Stimulated activated CD4-positive, alpha-beta T cell treated with anti-CD3 and anti-CD28 coated beads, TNF-alpha, amount 100 ng/mL, for 24 hours (primary cell): ENCODE results near the gene SLC1A4.
A peak's percentile ranks its signal among the peaks of the same experiment; 100 is the strongest.
"Not testable (repeated sequence)": the region's sequence is repeated elsewhere in the genome, so short reads cannot be mapped to it uniquely, and the experiment has no call there.

Experiments used
- DNase-seq, 3 experiments: peaks; one replicate each; pipeline ENCODE4 v3.0.0-alpha.2; 2020; ENCODE audit warnings: low read depth in 3 of 3

SLC1A4 gene

GRCh38 chr2:64963719-64964118 lies 25.5 kb upstream of the SLC1A4 start:
- no peak for DNase-seq

GRCh38 chr2:64966017-64966416 lies 23.2 kb upstream of the SLC1A4 start:
- no peak for DNase-seq

- no peak for DNase-seq
Measured at GRCh38 chr2:64966839-64967238, 22.4 kb upstream of the SLC1A4 start.

GRCh38 chr2:64967601-64968000 lies 21.6 kb upstream of the SLC1A4 start:
- no peak for DNase-seq

GRCh38 chr2:64969086-64969485 lies 20.1 kb upstream of the SLC1A4 start:
- not testable (repeated sequence) for DNase-seq

GRCh38 chr2:64970495-64970894 lies 18.7 kb upstream of the SLC1A4 start:
- no peak for DNase-seq

- no peak for DNase-seq
Measured at GRCh38 chr2:64972426-64972825, 16.8 kb upstream of the SLC1A4 start.

- no peak for DNase-seq
Measured at GRCh38 chr2:64972876-64973275, 16.3 kb upstream of the SLC1A4 start.

- DNase-seq, result no peak
Measured at GRCh38 chr2:64975232-64975821, 13.9 kb upstream of the SLC1A4 start.

GRCh38 chr2:64976276-64976675 lies 12.9 kb upstream of the SLC1A4 start:
- DNase-seq, result no peak

GRCh38 chr2:64978514-64979268 lies 10.5 kb upstream of the SLC1A4 start:
- DNase-seq, result no peak

- no peak for DNase-seq
Measured at GRCh38 chr2:64979744-64980143, 9.5 kb upstream of the SLC1A4 start.

- no peak for DNase-seq
Measured at GRCh38 chr2:64980183-64980582, 9.0 kb upstream of the SLC1A4 start.

GRCh38 chr2:64982311-64982857 lies 6.8 kb upstream of the SLC1A4 start:
- DNase-seq, result no peak

GRCh38 chr2:64982932-64983331 lies 6.3 kb upstream of the SLC1A4 start:
- no peak for DNase-seq

- DNase-seq, result no peak
Measured at GRCh38 chr2:64985447-64985846, 3.8 kb upstream of the SLC1A4 start.

- DNase-seq, result no peak
Measured at GRCh38 chr2:64987001-64987955, 1.9 kb upstream of the SLC1A4 start.

- DNase-seq, result no peak
Measured at GRCh38 chr2:64987956-64988419, 1.2 kb upstream of the SLC1A4 start.

GRCh38 chr2:64988420-64989125 lies 626 bp upstream of the SLC1A4 start:
- DNase-seq, result peak; percentile 3 to 52 (median 38)

- DNase-seq, result no peak
Measured at GRCh38 chr2:64989982-64990614, 899 bp downstream of the SLC1A4 start.

GRCh38 chr2:64990876-64991275 lies 1.7 kb downstream of the SLC1A4 start:
- DNase-seq, result no peak
